HG02943 (cell line): ENCODE data around the gene CHI3L1.

Experiments
- ATAC-seq: cut with Tn5 transposase; IDR thresholded peaks from one replicate; pipeline ENCODE4 v1.9.1; 2021; ENCODE audit warnings: mild to moderate bottlenecking, low read depth, moderate library complexity; ENCODE audit not compliant: unreplicated experiment

CHI3L1 gene

GRCh38 chr1:203153051-203153988 lies 33.2 kb downstream of the CHI3L1 start:
- ATAC-seq, result no peak

DNA sequence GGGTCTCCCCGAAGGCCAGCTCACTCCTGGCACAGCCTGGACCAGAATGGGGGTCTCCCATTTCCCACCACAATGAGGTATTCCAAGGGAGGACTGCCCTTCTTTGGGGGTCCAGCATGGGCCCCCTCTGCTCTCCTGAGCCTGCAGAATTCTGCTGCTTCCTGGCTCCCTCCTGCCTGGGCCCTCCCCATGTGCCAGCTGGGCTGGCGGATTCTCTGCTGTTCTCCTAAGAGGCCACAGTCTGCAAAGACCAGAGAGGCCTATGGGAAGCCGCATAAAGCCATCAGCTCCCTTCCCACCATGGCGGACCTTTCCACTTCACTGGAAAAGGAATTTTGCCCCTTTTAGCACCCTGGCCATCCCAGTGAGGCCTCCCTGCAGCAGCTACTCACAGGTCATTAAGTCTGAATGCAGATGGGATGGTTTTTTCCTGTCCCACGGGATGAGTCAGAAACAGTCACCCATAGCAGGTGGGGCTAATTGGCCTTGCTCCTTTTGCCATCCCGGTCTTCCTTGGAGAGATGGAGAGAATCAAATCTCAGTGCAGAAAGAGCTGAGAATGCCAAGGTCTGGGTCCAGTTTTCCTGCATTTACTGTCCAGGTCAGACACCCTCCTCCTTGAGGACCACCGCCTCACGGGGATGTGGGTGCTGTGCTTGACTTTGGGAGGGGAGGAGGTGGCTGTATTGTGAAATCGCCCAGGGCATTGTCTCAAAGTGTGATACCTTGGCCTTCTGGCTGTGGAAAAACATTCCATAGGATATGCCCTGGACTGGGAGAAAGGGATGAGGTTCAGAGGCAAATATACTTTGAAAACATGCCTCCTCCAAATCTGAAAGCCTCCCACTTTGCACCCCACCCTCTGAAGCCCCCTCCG lies 34.1 kb downstream of the CHI3L1 start:
- no peak for ATAC-seq

GRCh38 chr1:203151362-203152157 lies 34.9 kb downstream of the CHI3L1 start:
- no peak for ATAC-seq

DNA sequence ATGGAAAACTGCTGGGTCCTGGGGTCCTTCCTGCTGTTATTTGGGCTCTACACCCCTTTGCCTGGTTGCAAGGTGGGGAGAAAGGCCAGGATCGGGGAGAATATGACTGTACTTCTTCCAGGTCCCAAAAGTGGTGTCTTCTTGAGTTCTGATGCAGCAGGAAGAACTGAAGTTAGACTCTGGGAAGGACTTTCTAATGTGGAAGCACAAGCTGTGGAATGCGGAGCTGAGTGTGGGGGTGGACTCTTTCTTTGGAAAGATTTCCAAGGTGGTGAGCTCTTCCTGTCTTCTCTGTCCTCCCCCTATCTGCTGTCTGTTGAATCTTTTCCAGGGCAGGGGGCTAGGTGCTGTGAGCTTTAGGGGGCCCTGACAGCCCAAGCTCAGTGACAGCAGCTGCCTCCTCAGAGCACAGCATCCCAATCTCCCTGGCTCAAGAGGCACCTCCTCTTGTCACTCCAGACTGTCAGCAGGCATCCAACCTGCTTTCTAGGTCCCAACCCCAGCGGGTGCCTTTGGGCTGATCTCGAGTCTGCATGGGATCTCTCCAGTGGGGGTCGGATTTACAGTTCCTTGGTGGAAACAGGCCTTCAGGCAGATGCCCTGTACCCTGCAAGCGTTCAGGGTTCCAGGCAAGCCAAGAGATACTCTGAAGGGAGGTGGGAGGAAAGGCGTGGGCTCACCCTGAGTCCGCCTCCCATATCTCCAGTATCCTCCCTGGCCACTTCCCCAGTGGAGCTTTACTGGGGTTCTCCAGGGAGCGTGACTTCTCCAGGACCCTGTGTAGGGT lies 35.8 kb downstream of the CHI3L1 start:
- ATAC-seq, result no peak

DNA sequence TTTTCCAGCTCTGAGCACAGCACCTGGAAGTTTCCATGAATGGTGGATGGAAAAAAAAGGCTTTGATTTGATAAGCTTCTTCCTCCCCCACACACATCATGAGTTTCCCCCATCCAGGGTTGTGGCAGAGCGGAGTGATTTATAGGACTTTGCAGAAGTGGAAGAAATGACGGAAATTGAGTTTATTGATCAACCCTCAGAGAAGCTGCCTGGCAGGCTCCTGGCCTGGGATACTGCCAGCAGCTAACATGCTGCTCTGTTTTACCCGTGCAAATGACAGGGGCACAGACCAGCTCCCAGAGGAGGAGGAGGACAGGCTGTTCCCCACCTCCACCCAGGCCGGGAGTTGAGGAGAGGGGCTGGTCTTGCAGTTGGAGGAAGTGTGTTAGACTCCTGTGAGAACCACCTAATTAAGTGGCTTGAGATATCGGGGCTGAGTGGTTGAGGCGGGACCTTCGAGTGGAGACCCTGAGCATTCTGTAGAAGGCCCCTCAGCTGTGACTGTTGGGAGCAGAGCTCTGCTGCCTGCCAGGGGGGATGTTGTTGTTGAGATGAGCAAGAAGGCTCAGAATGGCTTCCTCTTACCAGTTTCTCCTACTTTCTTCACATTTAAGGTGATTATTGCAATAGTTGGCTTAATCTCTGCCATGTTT lies 37.2 kb downstream of the CHI3L1 start:
- no peak for ATAC-seq

- ATAC-seq, result no peak
Observed at GRCh38 chr1:203148579-203148978, 37.9 kb downstream of the CHI3L1 start.

DNA sequence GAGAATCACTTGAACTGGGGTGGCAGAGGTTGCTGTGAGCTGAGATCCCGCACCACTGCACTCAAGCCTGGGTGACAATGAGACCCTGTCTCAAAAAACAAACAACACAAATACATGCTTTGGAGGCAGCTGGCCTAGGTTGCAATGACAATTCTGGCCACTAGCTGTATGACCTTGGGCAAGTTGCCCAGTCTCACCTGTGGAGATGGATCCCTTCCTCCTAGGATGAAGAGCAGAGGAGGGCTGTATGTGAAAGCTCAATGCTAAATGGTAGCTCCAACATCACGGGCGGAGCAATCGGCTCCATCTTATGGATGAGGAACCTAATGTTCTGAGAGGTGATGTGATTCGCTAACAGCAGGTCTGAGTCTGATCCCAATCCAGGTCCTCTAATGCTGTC lies 38.4 kb downstream of the CHI3L1 start:
- no peak for ATAC-seq

DNA sequence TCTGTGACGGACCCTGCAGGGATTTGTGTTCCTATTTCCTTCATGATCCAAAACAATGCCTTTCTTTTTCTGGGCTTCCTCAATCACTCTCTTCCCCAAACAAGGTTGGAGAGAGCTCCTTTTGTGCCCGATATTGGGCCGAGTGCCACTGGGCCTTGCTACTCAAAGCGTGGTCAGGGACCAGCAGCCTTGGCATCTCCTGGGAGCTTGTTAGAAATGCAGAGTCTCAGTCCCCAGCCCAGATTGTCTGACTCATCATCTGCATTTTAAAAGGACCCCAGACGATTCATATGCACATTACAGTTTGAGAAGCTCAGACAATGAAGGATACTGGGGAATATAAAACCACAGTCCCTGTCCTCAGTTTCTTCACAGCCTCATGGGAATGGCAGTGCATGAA lies 39.1 kb downstream of the CHI3L1 start:
- no peak for ATAC-seq

- ATAC-seq, result no peak
Observed at GRCh38 chr1:203146537-203146936, 40.0 kb downstream of the CHI3L1 start.

- no peak for ATAC-seq
Observed at GRCh38 chr1:203146042-203146369, 40.5 kb downstream of the CHI3L1 start.

- no peak for ATAC-seq
Observed at GRCh38 chr1:203145321-203146041, 41.0 kb downstream of the CHI3L1 start.

DNA sequence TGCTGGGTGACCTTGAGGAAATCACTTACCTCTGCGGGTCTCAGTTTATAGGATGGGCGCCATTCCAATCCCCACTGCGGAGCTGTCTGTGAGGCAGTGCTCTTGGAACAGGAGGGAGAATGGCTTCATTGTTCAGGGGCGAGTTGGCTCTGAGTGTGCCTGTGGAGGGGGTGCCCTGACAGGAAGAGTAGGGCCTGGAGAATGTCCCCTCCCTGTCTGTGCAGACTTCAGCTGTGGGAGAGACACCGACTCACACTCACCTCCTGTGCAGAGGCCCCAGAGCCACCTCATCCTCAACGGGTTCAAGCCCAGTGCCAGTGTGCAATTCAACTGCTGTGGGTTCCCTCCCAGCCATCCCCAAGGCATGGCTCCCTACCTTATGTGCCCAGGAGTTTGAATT lies 41.8 kb downstream of the CHI3L1 start:
- no peak for ATAC-seq

DNA sequence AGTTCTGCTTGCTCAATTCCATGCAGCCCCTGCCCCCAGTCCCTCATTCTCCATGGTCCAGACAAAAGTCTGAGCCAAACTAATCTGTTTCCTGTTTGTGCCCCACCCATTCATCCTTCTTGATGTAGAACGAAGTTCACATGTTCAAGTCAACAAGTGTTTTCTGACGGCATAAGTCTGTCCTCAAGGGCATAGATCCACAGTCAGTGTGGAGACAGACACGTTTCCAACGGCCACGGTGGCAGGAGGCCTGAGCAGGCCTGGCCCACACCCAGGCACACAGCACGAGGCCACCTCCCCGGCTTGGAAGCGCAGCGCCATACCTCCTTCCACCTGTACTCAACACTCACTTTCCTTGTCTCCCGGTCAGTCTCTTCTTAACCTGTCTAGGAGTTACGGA lies 42.9 kb downstream of the CHI3L1 start:
- ATAC-seq, result no peak

DNA sequence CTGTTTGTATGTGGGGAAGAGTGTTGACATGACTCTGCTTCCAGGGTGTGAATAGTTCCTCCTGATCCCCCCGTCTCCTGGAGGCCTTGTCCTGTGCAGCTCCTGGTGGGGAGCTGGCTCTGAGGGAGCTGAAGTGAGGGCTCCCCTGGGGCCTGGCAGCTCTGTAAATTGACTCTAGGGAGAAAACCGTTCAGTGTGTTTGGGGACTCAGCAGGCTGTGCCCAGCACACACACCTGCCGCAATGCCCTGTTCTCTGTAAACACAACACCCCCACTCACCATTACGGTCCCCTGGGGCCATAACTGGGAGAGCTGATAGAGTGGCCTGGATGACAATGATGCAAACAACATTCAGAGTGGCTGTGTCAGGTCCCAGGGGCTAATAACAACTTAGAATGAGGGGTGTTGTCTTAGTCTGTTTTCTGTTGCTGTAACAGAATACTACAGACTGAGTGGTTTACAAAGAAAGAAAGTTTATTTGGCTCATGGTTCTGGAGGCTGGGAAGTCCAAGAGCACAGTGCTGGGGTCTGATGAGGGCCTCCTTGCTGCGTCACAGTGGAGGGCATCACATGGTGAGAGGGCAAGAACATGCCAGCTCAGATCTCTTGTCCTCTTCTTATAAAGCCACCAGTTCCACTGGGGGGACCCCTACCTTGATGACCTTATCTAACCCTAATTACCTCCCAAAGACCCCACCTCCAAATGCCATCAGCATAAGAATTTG lies 43.7 kb downstream of the CHI3L1 start:
- no peak for ATAC-seq

DNA sequence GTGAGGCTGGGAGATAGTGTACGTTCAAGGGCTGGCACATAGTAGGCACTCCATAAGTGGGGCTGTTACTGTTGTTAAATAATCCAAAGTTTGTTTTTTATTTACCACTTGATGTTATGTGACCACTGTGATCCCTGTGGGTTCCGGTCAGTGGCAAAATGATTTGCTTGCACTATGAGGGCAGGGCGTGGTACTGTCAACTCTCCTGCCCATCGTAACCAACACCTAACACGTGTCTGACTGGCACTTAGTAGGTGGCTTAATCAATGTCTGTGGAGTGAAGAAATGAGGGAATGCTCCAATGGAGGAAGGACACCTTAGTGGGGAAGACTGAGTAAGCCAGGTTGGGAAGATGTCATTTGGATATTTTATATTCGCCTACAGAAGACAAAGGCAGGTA lies 44.4 kb downstream of the CHI3L1 start:
- ATAC-seq, result no peak

DNA sequence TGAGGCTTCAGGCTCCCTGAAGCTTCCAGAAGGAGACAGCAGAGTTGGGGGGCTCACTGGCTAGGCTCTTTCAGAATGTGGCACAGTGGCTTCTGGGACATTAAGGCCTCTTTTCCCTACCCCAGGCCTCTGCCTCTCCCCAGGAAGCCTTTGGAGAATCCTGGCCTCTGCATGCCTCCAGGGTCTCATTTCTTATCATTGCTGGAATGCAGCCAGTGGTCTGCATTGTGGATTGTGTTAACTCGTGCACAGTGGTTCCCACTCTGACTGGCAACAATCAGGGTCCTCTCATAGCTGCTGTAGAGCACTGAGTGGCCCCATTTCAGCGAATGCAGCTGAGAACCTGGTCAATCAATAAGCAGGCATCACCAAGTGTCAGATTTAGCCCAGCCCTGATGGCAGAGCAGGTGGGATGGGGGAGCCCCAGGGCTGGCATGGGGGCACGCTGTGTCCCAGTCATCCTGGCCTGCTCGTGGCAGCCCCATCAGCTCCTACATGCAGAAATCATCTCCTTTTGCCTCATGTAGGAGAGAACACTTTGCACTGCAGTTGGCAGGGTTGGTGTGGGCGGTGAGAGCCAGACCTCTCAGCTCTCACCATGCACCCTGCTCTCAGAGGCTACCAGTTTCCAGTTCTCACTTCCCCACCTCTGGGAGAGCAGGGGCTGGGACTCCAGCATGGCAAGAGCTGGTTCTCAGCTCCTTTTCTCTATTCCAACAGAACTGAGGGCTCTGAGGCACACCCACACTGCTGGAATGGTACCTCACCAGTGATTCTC lies 45.6 kb downstream of the CHI3L1 start:
- ATAC-seq, result no peak

- no peak for ATAC-seq
Observed at GRCh38 chr1:203139976-203140475, 46.5 kb downstream of the CHI3L1 start.
